ENCODE data around the gene FAM120A. TPM values are rescaled to one million over a fixed set of nuclear protein-coding genes. Genes with fewer than 3 reads are reported as not detected.
A peak's percentile ranks its signal among the peaks of the same experiment; 100 is the strongest.

The FAM120A gene
- total and polyA plus RNA-seq, 9 of the 15 experiments (the other 6 are each of a cell fraction or from before 2014, with no cell fraction given) = 8.7 to 71.0 (median 42.2) TPM

- 13% methylated on average over 1 of the region's 1 CpG for WGBS (ENCODE audit: insufficient coverage, low coverage, missing lambda C conversion rate)
- ChIA-PET CTCF (ENCODE audit: low intra/inter-chr PET ratio) (no interaction called here), POLR2A (no interaction called here)
- H2AFZ ChIP-seq (ENCODE audit: low read depth, low read length) = no peak overlapping the region
- no TSS peak for BruUV-seq (replicated peaks)
- in situ Hi-C loops (cut with MboI) = no loop called here
- TF ChIP-seq MTA2 (IDR thresholded peaks at IDR 0.05; ENCODE audit: low read depth) = no peak
- no peak for TF ChIP-seq TFAP4 (CRISPR knock-in tag; IDR thresholded peaks at IDR 0.05; ENCODE audit: borderline replicate concordance)
- TF ChIP-seq SMARCA4 (IDR thresholded peaks at IDR 0.05) = no peak
- no peak for TF ChIP-seq FOXM1 (IDR thresholded peaks at IDR 0.05; ENCODE audit: low read depth)
- no peak for TF ChIP-seq FOXM1 (CRISPR knock-in tag; IDR thresholded peaks at IDR 0.05; ENCODE audit: low read depth)
- no peak for TF ChIP-seq CREM (IDR thresholded peaks at IDR 0.05; ENCODE audit: low read depth)
- no peak for TF ChIP-seq NR4A1 (CRISPR knock-in tag; IDR thresholded peaks at IDR 0.05)
- TF ChIP-seq NR4A1 (tag; IDR thresholded peaks at IDR 0.05) = no peak
- TF ChIP-seq FIP1L1 (IDR thresholded peaks at IDR 0.05; ENCODE audit: low read depth, low read length, poor library complexity, severe bottlenecking) = no peak
- TF ChIP-seq ARNT (IDR thresholded peaks at IDR 0.05) = no peak
- TF ChIP-seq TAF9B (IDR thresholded peaks at IDR 0.05; ENCODE audit: partially characterized antibody) = no peak
- TF ChIP-seq SMARCA5 (IDR thresholded peaks at IDR 0.05) = no peak
- no peak for TF ChIP-seq HMGN3 (IDR thresholded peaks at IDR 0.05; ENCODE audit: borderline replicate concordance, extremely low read depth, insufficient read length, low read depth, low read length)
- TF ChIP-seq ZNF143 (CRISPR knock-in tag; IDR thresholded peaks at IDR 0.05) = no peak
- no peak for TF ChIP-seq ZNF408 (CRISPR knock-in tag; IDR thresholded peaks at IDR 0.05; ENCODE audit: low read depth)
- no peaks in the 10 kb centered on the region for H3K27me3 ChIP-seq (ENCODE audit: control insufficient read depth in 2 of 2, insufficient read depth in 2 of 2, low read length in 2 of 2)
- intact Hi-C loops (cut with micrococcal nuclease) = loop anchor here (10.0 kb wide), 2 partner anchors 95 to 405 kb away; no protein-coding TSS in a partner anchor
- no peak overlapping the region for H3K4me3 ChIP-seq
- no peaks in the 10 kb centered on the region; the same call in 2 of the 3 replicates for H3K79me2 ChIP-seq (ENCODE audit: control insufficient read depth, insufficient read depth, low read length)
- no peaks in the 10 kb centered on the region for H4K20me1 ChIP-seq (replicated peaks; ENCODE audit: control insufficient read depth, insufficient read depth, low read length)
- no peaks in the 10 kb centered on the region for H3K9me3 ChIP-seq (replicated peaks; ENCODE audit: control insufficient read depth, insufficient read depth, low read depth, low read length)
- H3K9me1 ChIP-seq (ENCODE audit: control insufficient read depth, insufficient read depth, low read length) = no peaks in the 10 kb centered on the region
- FAIRE-seq (no peak), DNase-seq (ENCODE audit: extremely low read depth in 1 of 4, low spot score in 3 of 4) (no peak), ATAC-seq (no peak)
- 0 out of 4 replicates have a peak overlapping the region, but pooled peaks of 1 of the 2 experiments have one; percentile 65 for H3K9ac ChIP-seq (ENCODE audit: insufficient read depth in 1 of 2, low read depth in 2 of 2, low read length in 2 of 2)
- peaks cover 3% of the 10 kb centered on the region; the same call in 1 of the 3 replicates for H3K36me3 ChIP-seq (ENCODE audit: control insufficient read depth, insufficient read depth, low read length)
- H3K4me2 ChIP-seq (ENCODE audit: insufficient read depth, low read length) = no peak overlapping the region
- H3K27ac ChIP-seq (ENCODE audit: extremely low read depth, low read depth, low read length) = no peak overlapping the region
- peaks cover 7 to 16% of the 10 kb centered on the region in 2 experiments; a peak in 4 of 5 replicates for H3K4me1 ChIP-seq (replicated peaks in 1 of 2; ENCODE audit: control insufficient read depth in 2 of 2, insufficient read depth in 2 of 2, low read length in 2 of 2)
Measured at GRCh38 chr9:93569621-93570174, 118.2 kb downstream of the FAM120A start.
